ENCODE measurements around the gene ISYNA1.

GRCh38 chr19:18440936-18441803, 3.2 kb upstream of the ISYNA1 start:
- TF ChIP-seq CTCF (IDR thresholded peaks at IDR 0.05; ENCODE audit: insufficient read depth, low read depth, low read length) (no peak), EZH2 (IDR thresholded peaks at IDR 0.05; ENCODE audit: insufficient read depth, low read length) (no peak)

Data from astrocyte (in vitro differentiated cells and primary cell).